GM23248 (cell line): ENCODE measurements around the gene P2RX3.

Experiments
- EZH2 ChIP-seq: fragments of 200-600 bp; sonication (generic); IDR thresholded peaks from 2 replicates; pipeline ENCODE4 v1.6.1; 2018; ENCODE audit warnings: antibody characterized with exemption, mild to moderate bottlenecking; ENCODE audit not compliant: insufficient read depth, poor library complexity, severe bottlenecking
- EZH2phosphoT487 ChIP-seq: fragments of 200-600 bp; sonication (generic); IDR thresholded peaks from 2 replicates; pipeline ENCODE4 v1.6.1; 2018; ENCODE audit warnings: antibody characterized with exemption, moderate library complexity, mild to moderate bottlenecking, low read depth; ENCODE audit not compliant: insufficient read depth

DNA sequence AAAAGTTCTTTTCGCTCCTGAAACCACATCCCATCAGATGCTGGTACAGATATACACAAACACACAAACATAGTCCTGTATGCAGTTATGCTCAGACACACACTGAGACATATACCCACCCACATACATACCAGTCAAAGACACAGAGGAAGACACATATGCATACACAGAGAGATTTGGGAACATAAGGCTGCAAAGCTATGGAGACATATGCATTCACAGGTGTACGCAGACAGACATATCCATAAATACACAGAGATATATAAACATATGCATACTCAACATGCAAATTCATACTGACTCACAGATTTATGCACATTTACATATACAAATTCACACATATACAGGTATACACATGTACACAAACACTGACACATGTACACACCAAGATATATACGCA, 36.8 kb downstream of the P2RX3 start:
- TF ChIP-seq EZH2phosphoT487 (no peak), EZH2 (no peak)
